ENCODE measurements around the gene LIPH. TPM values are rescaled to one million over a fixed set of nuclear protein-coding genes. Genes with fewer than 3 reads are reported as not detected.

Gene LIPH
- polyA plus RNA-seq, 1 donor from 2014 or later = 0.05 TPM

GRCh38 chr3:185517387-185518130 is 34.8 kb downstream of the LIPH start:
- TF ChIP-seq MXI1 (conservative IDR thresholded peaks at IDR 0.05; ENCODE audit: poor library complexity, severe bottlenecking) (no peak), EP300 (conservative IDR thresholded peaks at IDR 0.05; ENCODE audit: poor library complexity, severe bottlenecking) (no peak), POLR2AphosphoS5 (IDR thresholded peaks at IDR 0.05) (no peak), REST (IDR thresholded peaks at IDR 0.05; ENCODE audit: borderline replicate concordance) (no peak)
- H3K4me3 ChIP-seq (ENCODE audit: low read length) = no peak overlapping the region
- no peaks in the 10 kb centered on the region for H3K36me3 ChIP-seq (ENCODE audit: insufficient read depth, low read length)
- no peaks in the 10 kb centered on the region for H3K9me2 ChIP-seq (ENCODE audit: insufficient read depth, low read length)
- H3K4me2 ChIP-seq (ENCODE audit: low read length) = no peak overlapping the region
- no peak overlapping the region for H3K9ac ChIP-seq (ENCODE audit: low read length)
- no peaks in the 10 kb centered on the region for H3K79me2 ChIP-seq (replicated peaks; ENCODE audit: insufficient read depth, low read length)
- no peaks in the 10 kb centered on the region for H3K9me3 ChIP-seq (ENCODE audit: low read length)
- no peak overlapping the region for H2AFZ ChIP-seq (ENCODE audit: low read depth, low read length)
- no peaks in the 10 kb centered on the region for H4K20me1 ChIP-seq (ENCODE audit: insufficient read depth)
- no peaks in the 10 kb centered on the region for H3K27me3 ChIP-seq (ENCODE audit: insufficient read depth, low read depth, low read length)
- H3K27ac ChIP-seq (ENCODE audit: low read length) = no peak overlapping the region
- no peaks in the 10 kb centered on the region for H3F3A ChIP-seq (ENCODE audit: insufficient read depth, low read length, poor library complexity, severe bottlenecking)

GRCh38 chr3:185511711-185512110 is 40.7 kb downstream of the LIPH start:
- no peaks in the 10 kb centered on the region for H3K79me2 ChIP-seq (replicated peaks; ENCODE audit: insufficient read depth, low read length)
- H3K36me3 ChIP-seq (ENCODE audit: insufficient read depth, low read length) = no peaks in the 10 kb centered on the region
- no peak overlapping the region for H3K4me2 ChIP-seq (ENCODE audit: low read length)
- no peak for TF ChIP-seq MXI1 (conservative IDR thresholded peaks at IDR 0.05; ENCODE audit: poor library complexity, severe bottlenecking)
- TF ChIP-seq EP300 (conservative IDR thresholded peaks at IDR 0.05; ENCODE audit: poor library complexity, severe bottlenecking) = no peak
- TF ChIP-seq EZH2 (IDR thresholded peaks at IDR 0.05; ENCODE audit: borderline replicate concordance, insufficient read depth, low read length, poor library complexity, severe bottlenecking) = no peak
- no peak for TF ChIP-seq SMC3 (conservative IDR thresholded peaks at IDR 0.05; ENCODE audit: poor library complexity)
- TF ChIP-seq TAF1 (IDR thresholded peaks at IDR 0.05; ENCODE audit: low read depth) = no peak
- no peak for TF ChIP-seq RAD21 (conservative IDR thresholded peaks at IDR 0.05)
- no peak for TF ChIP-seq POLR2AphosphoS5 (IDR thresholded peaks at IDR 0.05)
- no peak for TF ChIP-seq REST (IDR thresholded peaks at IDR 0.05; ENCODE audit: borderline replicate concordance)
- no peak for TF ChIP-seq CTCF (IDR thresholded peaks at IDR 0.05; ENCODE audit: poor library complexity, severe bottlenecking)
- H3K27ac ChIP-seq (ENCODE audit: low read length) = no peak overlapping the region
- no peak overlapping the region for H3K9ac ChIP-seq (ENCODE audit: low read length)
- no peak overlapping the region for H2AFZ ChIP-seq (ENCODE audit: low read depth, low read length)
- H3K9me2 ChIP-seq (ENCODE audit: insufficient read depth, low read length) = no peaks in the 10 kb centered on the region
- H3K27me3 ChIP-seq (ENCODE audit: insufficient read depth, low read depth, low read length) = no peaks in the 10 kb centered on the region
- no peaks in the 10 kb centered on the region for H4K20me1 ChIP-seq (ENCODE audit: insufficient read depth)
- no peaks in the 10 kb centered on the region for H3F3A ChIP-seq (ENCODE audit: insufficient read depth, low read length, poor library complexity, severe bottlenecking)
- no peak overlapping the region for H3K4me3 ChIP-seq (ENCODE audit: low read length)
- H3K9me3 ChIP-seq (ENCODE audit: low read length) = no peaks in the 10 kb centered on the region

Data from neural cell (in vitro differentiated cells).